GM18505 (cell line): ENCODE results near the gene ANXA3.

Experiments
- ATAC-seq: cut with Tn5 transposase; IDR thresholded peaks from one replicate; pipeline ENCODE4 v1.9.1; 2021; ENCODE audit not compliant: unreplicated experiment
- POLR2A ChIP-seq: IDR thresholded peaks from 4 replicates; pipeline ENCODE4 v1.6.1; 2011; ENCODE audit warnings: borderline replicate concordance; ENCODE audit not compliant: insufficient read depth, insufficient read length; ENCODE audit errors: extremely low read depth

Gene ANXA3

GRCh38 chr4:78553529-78554060 is 2.0 kb downstream of the ANXA3 start:
- no peak for TF ChIP-seq POLR2A
- ATAC-seq = no peak

GRCh38 chr4:78556665-78557064 is 5.1 kb downstream of the ANXA3 start:
- ATAC-seq = no peak
- TF ChIP-seq POLR2A = no peak

GRCh38 chr4:78557841-78558240 is 6.3 kb downstream of the ANXA3 start:
- ATAC-seq = no peak
- no peak for TF ChIP-seq POLR2A

GRCh38 chr4:78558410-78558809 is 6.8 kb downstream of the ANXA3 start:
- ATAC-seq = no peak
- TF ChIP-seq POLR2A = no peak

- TF ChIP-seq POLR2A = no peak
- ATAC-seq = no peak
These were observed 8.9 kb downstream of the ANXA3 start for GRCh38 chr4:78560296-78560963.

GRCh38 chr4:78561677-78562076 is 10.1 kb downstream of the ANXA3 start:
- no peak for ATAC-seq
- no peak for TF ChIP-seq POLR2A

GRCh38 chr4:78562687-78563086 is 11.1 kb downstream of the ANXA3 start:
- no peak for ATAC-seq

GRCh38 chr4:78565971-78566372 is 14.4 kb downstream of the ANXA3 start:
- no peak for TF ChIP-seq POLR2A
- ATAC-seq = no peak

More at GRCh38 chr4:78562687-78563086, 11.1 kb downstream of the ANXA3 start:
- TF ChIP-seq POLR2A = no peak

GRCh38 chr4:78566834-78567499 is 15.4 kb downstream of the ANXA3 start:
- no peak for TF ChIP-seq POLR2A
- ATAC-seq = no peak

GRCh38 chr4:78567500-78568060 is 16.0 kb downstream of the ANXA3 start:
- no peak for ATAC-seq
- TF ChIP-seq POLR2A = no peak

GRCh38 chr4:78568640-78569305 is 17.2 kb downstream of the ANXA3 start:
- no peak for TF ChIP-seq POLR2A
- peak; percentile 61 for ATAC-seq

GRCh38 chr4:78569306-78569821 is 17.8 kb downstream of the ANXA3 start:
- no peak for ATAC-seq
- TF ChIP-seq POLR2A = no peak

- ATAC-seq = no peak
- no peak for TF ChIP-seq POLR2A
These were observed 18.5 kb downstream of the ANXA3 start for GRCh38 chr4:78570117-78570516.
